ENCODE measurements around the gene CHKB.
A peak's percentile ranks its signal among the peaks of the same experiment; 100 is the strongest.

DNA sequence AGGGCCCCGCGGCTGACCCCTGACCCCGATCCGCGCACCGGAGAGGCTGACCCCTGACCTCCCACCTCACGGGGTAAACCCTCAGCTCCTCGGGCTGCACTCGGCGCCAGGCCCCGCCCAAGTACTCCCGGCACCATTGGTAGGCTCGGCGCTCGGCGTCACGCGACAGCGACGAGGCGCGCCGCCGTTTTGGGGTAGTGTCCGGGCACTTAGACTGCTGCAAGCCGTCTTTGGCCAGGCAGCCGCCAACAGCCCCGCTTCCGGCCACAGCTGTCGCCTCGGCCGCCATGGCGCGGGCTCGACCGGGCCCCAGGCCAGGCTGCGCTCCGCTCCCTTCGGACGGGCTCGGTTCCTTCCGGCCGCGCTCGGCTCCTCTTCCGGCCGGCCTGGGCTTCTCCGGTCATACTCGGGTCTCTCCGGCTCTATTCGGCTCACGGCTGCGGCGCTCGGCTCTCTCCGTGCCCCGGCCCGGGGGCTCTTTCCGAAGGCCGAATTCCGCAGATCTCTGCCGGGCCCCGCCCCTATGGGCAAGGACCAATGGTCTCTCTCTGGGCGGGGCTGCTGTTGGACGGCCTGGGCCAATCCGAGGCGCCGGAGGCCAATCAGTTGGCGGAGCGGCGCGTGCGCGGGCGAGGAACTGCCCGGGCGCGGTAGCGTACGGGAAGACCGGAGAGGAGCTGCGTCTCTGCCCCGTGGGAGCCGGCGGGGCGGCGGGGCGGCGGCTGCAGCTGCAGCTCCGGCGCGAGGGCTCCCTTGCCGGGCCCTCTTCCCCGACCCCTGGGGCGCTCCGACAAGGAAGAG lies at the start of gene CHKB:
- TF ChIP-seq, protein P1, sequence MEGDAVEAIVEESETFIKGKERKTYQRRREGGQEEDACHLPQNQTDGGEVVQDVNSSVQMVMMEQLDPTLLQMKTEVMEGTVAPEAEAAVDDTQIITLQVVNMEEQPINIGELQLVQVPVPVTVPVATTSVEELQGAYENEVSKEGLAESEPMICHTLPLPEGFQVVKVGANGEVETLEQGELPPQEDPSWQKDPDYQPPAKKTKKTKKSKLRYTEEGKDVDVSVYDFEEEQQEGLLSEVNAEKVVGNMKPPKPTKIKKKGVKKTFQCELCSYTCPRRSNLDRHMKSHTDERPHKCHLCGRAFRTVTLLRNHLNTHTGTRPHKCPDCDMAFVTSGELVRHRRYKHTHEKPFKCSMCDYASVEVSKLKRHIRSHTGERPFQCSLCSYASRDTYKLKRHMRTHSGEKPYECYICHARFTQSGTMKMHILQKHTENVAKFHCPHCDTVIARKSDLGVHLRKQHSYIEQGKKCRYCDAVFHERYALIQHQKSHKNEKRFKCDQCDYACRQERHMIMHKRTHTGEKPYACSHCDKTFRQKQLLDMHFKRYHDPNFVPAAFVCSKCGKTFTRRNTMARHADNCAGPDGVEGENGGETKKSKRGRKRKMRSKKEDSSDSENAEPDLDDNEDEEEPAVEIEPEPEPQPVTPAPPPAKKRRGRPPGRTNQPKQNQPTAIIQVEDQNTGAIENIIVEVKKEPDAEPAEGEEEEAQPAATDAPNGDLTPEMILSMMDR (IDR thresholded peaks at IDR 0.05): no peak
- peak in 1 of 2 donors; percentile 44 for TF ChIP-seq POLR2A (IDR thresholded peaks at IDR 0.05)
